ENCODE results near the gene RGL2.
"Not testable (repeated sequence)": the region's sequence is repeated elsewhere in the genome, so short reads cannot be mapped to it uniquely, and the experiment has no call there.

The RGL2 gene

GRCh38 chr6:33294086-33294823 lies 4.5 kb downstream of the RGL2 start:
- no peak for DNase-seq (ENCODE audit: low read depth in 2 of 2)

- no peak for DNase-seq (ENCODE audit: low read depth in 2 of 2)
Measured at GRCh38 chr6:33292996-33293682, 5.6 kb downstream of the RGL2 start.

- DNase-seq (ENCODE audit: low read depth in 2 of 2), result no peak
Measured at GRCh38 chr6:33290459-33290858, 8.3 kb downstream of the RGL2 start.

- DNase-seq (ENCODE audit: low read depth in 2 of 2), result no peak
Measured at GRCh38 chr6:33289784-33290315, 8.9 kb downstream of the RGL2 start.

- DNase-seq (ENCODE audit: low read depth in 2 of 2), result peak; percentile 52 to 71
Measured at GRCh38 chr6:33288921-33289783, 9.6 kb downstream of the RGL2 start, which contains the start of the genes PFDN6 and WDR46. PFDN6 (plus strand) TSS chr6:33289601; CDS start chr6:33289857, 256 bp downstream. WDR46 (minus strand) TSS chr6:33289239; CDS start chr6:33289170, 69 bp downstream.

- no peak for DNase-seq (ENCODE audit: low read depth in 2 of 2)
Measured at GRCh38 chr6:33288141-33288920, 10.4 kb downstream of the RGL2 start.

GRCh38 chr6:33286946-33287914 lies 11.5 kb downstream of the RGL2 start:
- no peak for DNase-seq (ENCODE audit: low read depth in 2 of 2)

- DNase-seq (ENCODE audit: low read depth in 2 of 2), result not testable (repeated sequence)
Measured at GRCh38 chr6:33285214-33285613, 13.5 kb downstream of the RGL2 start.

GRCh38 chr6:33280539-33280938 lies 18.2 kb downstream of the RGL2 start:
- no peak for DNase-seq (ENCODE audit: low read depth in 2 of 2)

GRCh38 chr6:33279971-33280511 lies 18.7 kb downstream of the RGL2 start:
- DNase-seq (ENCODE audit: low read depth in 2 of 2), result no peak

GRCh38 chr6:33279257-33279695 lies 19.5 kb downstream of the RGL2 start:
- no peak for DNase-seq (ENCODE audit: low read depth in 2 of 2)

GRCh38 chr6:33278810-33279209 lies 19.9 kb downstream of the RGL2 start:
- DNase-seq (ENCODE audit: low read depth in 2 of 2), result no peak

- DNase-seq (ENCODE audit: low read depth in 2 of 2), result no peak
Measured at GRCh38 chr6:33278392-33278741, 20.4 kb downstream of the RGL2 start.

- no peak for DNase-seq (ENCODE audit: low read depth in 2 of 2)
Measured at GRCh38 chr6:33277663-33278391, 20.9 kb downstream of the RGL2 start.

GRCh38 chr6:33276864-33277662 lies 21.7 kb downstream of the RGL2 start, which contains the start of gene B3GALT4:
B3GALT4 (plus strand) TSS chr6:33277123; CDS start chr6:33277420, 297 bp downstream.
- DNase-seq (ENCODE audit: low read depth in 2 of 2), result peak; percentile 57 to 72

GRCh38 chr6:33276581-33276863 lies 22.2 kb downstream of the RGL2 start:
- no peak for DNase-seq (ENCODE audit: low read depth in 2 of 2)

GRCh38 chr6:33275795-33276580 lies 22.8 kb downstream of the RGL2 start:
- DNase-seq (ENCODE audit: low read depth in 2 of 2), result not testable (repeated sequence)
